Activated CD8-positive, alpha-beta memory T cell treated with anti-CD3 and anti-CD28 coated beads, Interleukin-2, amount 10 ng/mL, durations not matched to agents 7 days and 5 days (primary cell): ENCODE results near the gene ZNF576. TPM values are rescaled to one million over a fixed set of nuclear protein-coding genes. Genes with fewer than 3 reads are reported as not detected.
"Not testable (repeated sequence)": the region's sequence is repeated elsewhere in the genome, so short reads cannot be mapped to it uniquely, and the experiment has no call there.

Source experiments
- ATAC-seq: fragments of 150-1000 bp; cut with Tn5 transposase; one replicate; pipeline ENCODE4 v1.10.0; 2021; ENCODE audit warnings: moderate library complexity
- CTCF ChIA-PET: fragments of 350-600 bp; sonication (Branson Sonifier 250); formaldehyde crosslinking; loops from one replicate; lab custom pipeline; 2021; ENCODE audit warnings: antibody characterized with exemption; lab: Charles Lee
- DNase-seq: peaks from one replicate; pipeline ENCODE4 v3.0.0-alpha.2; 2020
- H3K27ac Mint-ChIP-seq: one replicate; pipeline ENCODE4 v1.8.0; 2021; ENCODE audit warnings: mild to moderate bottlenecking, mixed read lengths
- H3K27me3 Mint-ChIP-seq: one replicate; pipeline ENCODE4 v1.8.0; 2021; ENCODE audit warnings: mixed read lengths
- H3K36me3 Mint-ChIP-seq: one replicate; pipeline ENCODE4 v1.8.0; 2021; ENCODE audit warnings: mild to moderate bottlenecking, mixed read lengths
- H3K4me1 Mint-ChIP-seq: one replicate; pipeline ENCODE4 v1.8.0; 2021; ENCODE audit warnings: mixed read lengths
- H3K4me3 Mint-ChIP-seq: one replicate; pipeline ENCODE4 v1.8.0; 2021; ENCODE audit warnings: mild to moderate bottlenecking, moderate library complexity, mixed read lengths
- H3K9me3 Mint-ChIP-seq: one replicate; pipeline ENCODE4 v1.8.0; 2022; ENCODE audit warnings: low read depth, mixed read lengths
- total RNA-seq, 2 experiments: library from RNA; stranded (reverse); gene quantifications; one replicate each; pipeline ENCODE4 v1.2.3, GENCODE V29; 2021

The ZNF576 gene
- total RNA-seq, 2 experiments from 2014 or later, result 18.6 to 21.3 TPM

DNA sequence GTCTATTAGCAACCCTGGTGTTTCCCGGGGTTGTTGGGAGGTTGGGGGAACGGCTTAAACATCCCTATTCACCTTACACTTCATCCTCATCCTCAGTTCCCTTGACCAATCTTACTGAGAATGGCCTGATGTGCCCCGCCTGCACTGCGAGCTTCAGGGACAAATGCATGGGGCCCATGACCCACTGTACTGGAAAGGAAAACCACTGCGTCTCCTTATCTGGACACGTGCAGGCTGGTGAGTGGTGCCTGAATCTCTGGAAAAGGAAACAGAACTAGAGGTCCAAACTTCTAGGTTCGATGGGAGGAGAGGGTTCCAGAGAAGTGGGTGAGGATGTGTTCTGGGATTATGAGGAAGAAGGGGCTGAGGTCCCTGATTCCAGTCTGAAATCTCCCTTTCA is 14.9 kb upstream of the ZNF576 start:
- CTCF ChIA-PET, result interaction anchor here (1.5 to 7.9 kb wide), 4 partner anchors 13 to 45 kb away, joined by 3 to 53 read pairs (median 15); partner anchors contain the start of gene IRGQ
- peak overlapping the region; percentile 82 for H3K4me3 Mint-ChIP-seq
- peaks cover 58% of the 10 kb centered on the region for H3K4me1 Mint-ChIP-seq
- ATAC-seq (no peak), DNase-seq (no peak)
- H3K36me3 Mint-ChIP-seq, result peaks cover 15% of the 10 kb centered on the region
- peak overlapping the region; percentile 89 for H3K27ac Mint-ChIP-seq
- H3K27me3 Mint-ChIP-seq, result no peaks in the 10 kb centered on the region
- H3K9me3 Mint-ChIP-seq, result no peaks in the 10 kb centered on the region

DNA sequence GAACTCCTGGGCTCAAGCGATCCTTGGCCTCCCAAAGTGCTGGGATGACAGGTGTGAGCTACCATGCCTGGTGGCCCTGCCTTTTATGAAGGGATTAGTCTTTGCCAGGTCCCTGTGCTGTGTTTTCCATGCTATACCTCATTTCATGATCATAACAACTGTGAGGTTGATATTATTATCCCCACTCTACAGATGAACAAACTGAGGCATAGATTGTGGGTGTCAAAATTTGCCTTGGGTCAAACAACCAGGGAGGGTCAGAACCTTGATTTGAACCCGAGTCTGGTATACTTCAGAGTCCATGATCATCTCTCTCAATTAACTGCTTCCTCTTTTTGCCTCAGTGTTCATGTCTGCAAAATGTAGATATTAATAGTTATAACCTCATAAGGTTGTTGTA is 13.9 kb upstream of the ZNF576 start:
- no peak for ATAC-seq
- peaks cover 51% of the 10 kb centered on the region for H3K4me1 Mint-ChIP-seq
- H3K4me3 Mint-ChIP-seq, result no peak overlapping the region
- peaks cover 17% of the 10 kb centered on the region for H3K36me3 Mint-ChIP-seq
- no peak for DNase-seq
- no peaks in the 10 kb centered on the region for H3K27me3 Mint-ChIP-seq
- peak overlapping the region; percentile 89 for H3K27ac Mint-ChIP-seq
- no peaks in the 10 kb centered on the region for H3K9me3 Mint-ChIP-seq
- CTCF ChIA-PET, result interaction anchor here (1.0 to 7.9 kb wide), 3 partner anchors 9 to 28 kb away, joined by 4 to 53 read pairs (median 20); partner anchors contain the start of gene IRGQ

DNA sequence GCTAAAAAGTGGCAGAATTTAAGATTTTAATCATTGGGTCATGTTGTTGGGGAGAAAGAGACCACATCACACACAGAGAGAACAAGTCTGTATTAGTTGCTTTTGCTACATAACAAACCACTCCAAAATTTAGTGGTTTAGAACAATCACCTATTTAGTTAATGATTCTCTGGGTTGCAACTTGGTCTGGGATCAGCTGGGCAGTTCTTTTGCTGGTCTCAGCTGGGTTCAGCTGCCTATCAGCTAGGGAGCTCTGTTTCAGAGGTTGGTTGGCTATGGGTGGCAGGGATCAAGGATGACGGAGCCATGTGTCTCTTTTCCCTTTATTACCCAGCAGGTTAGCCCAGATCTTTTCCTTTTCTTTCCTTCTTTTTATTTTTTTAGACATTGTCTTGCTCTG is 11.9 kb upstream of the ZNF576 start:
- H3K36me3 Mint-ChIP-seq, result peaks cover 18% of the 10 kb centered on the region
- H3K9me3 Mint-ChIP-seq, result no peaks in the 10 kb centered on the region
- DNase-seq (no peak), ATAC-seq (no peak)
- CTCF ChIA-PET, result interaction anchor here (0.8 to 7.9 kb wide), 7 partner anchors 10 to 138 kb away, joined by 3 to 53 read pairs (median 4); partner anchors contain the start of gene IRGQ
- H3K4me1 Mint-ChIP-seq, result peaks cover 45% of the 10 kb centered on the region
- H3K27me3 Mint-ChIP-seq, result no peaks in the 10 kb centered on the region
- H3K27ac Mint-ChIP-seq, result peak overlapping the region; percentile 83
- H3K4me3 Mint-ChIP-seq, result no peak overlapping the region

DNA sequence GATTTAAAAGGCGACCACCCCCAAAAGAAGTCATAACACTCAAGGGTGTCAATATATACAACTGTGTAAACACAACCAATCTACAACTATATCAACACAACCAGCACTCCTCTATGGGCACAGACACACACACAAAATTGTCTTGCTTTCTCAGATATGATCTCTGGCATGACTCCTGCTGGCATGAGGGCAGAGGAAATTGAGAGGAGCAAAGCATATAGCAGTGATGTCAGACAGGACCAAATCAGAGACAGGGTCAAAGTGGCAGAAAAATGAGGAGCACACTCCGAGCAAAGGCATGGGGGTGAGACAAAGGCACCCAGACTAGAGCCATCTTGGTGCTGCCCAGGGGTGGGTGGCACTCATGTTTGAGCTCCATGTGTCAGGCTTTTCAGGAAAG is 10.0 kb upstream of the ZNF576 start:
- H3K9me3 Mint-ChIP-seq, result no peaks in the 10 kb centered on the region
- CTCF ChIA-PET, result interaction anchor here (7.9 kb wide), 1 partner anchor 9 kb away, joined by 53 read pairs; the partner anchor contains the start of gene IRGQ
- no peak for DNase-seq
- H3K27me3 Mint-ChIP-seq, result no peaks in the 10 kb centered on the region
- H3K4me3 Mint-ChIP-seq, result no peak overlapping the region
- H3K4me1 Mint-ChIP-seq, result peaks cover 40% of the 10 kb centered on the region
- H3K36me3 Mint-ChIP-seq, result peaks cover 21% of the 10 kb centered on the region
- H3K27ac Mint-ChIP-seq, result no peak overlapping the region
- ATAC-seq, result no peak

DNA sequence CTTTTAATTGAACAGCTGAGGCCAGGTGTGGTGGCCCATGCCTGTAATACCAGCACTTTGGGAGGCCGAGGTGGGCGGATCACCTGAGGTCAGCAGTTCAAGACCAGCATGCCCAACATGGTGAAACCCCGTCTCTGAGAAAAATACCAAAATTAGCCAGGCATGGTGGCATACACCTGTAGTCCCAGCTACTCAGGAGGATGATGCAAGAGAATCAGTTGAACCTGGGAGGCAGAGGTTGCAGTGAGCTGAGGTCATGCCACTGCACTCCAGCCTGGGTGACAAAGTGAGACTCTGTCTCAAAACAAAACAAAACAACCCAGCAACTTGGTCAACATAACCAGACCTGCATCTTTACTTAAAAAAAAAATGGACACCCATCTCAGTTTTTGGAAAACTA is 9.4 kb upstream of the ZNF576 start:
- H3K4me3 Mint-ChIP-seq, H3K27me3 Mint-ChIP-seq, DNase-seq, H3K27ac Mint-ChIP-seq, CTCF ChIA-PET, ATAC-seq, H3K9me3 Mint-ChIP-seq: not testable (repeated sequence)
- peaks cover 34% of the 10 kb centered on the region for H3K4me1 Mint-ChIP-seq
- peaks cover 21% of the 10 kb centered on the region for H3K36me3 Mint-ChIP-seq

DNA sequence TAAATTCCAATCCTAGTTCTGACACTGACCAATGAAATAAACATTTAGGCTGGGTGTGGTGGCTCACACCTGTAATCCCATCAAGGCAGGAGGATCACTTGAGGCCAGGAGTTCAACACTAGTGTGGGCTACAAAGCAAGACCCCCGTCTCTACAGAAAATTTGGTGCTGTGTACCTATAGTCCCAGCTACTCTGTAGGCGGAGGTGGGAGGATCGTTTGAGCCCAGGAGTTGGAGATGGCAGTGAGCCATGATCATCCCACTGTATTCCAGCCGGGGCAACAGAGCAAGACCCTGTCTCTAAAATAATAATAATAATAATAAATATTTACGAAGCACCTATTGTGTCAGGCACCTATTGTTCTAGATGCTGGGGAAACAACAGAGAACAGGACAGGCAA is 7.1 kb upstream of the ZNF576 start:
- DNase-seq (no peak), ATAC-seq (no peak)
- no peak overlapping the region for H3K4me3 Mint-ChIP-seq
- H3K9me3 Mint-ChIP-seq, result no peaks in the 10 kb centered on the region
- H3K27me3 Mint-ChIP-seq, result no peaks in the 10 kb centered on the region
- H3K4me1 Mint-ChIP-seq, result peaks cover 25% of the 10 kb centered on the region
- peak overlapping the region; percentile 72 for H3K27ac Mint-ChIP-seq
- CTCF ChIA-PET, result interaction anchor here (0.7 to 2.7 kb wide), 3 partner anchors 30 to 142 kb away, joined by 3 to 14 read pairs (median 11); no protein-coding TSS in a partner anchor
- H3K36me3 Mint-ChIP-seq, result peaks cover 24% of the 10 kb centered on the region

DNA sequence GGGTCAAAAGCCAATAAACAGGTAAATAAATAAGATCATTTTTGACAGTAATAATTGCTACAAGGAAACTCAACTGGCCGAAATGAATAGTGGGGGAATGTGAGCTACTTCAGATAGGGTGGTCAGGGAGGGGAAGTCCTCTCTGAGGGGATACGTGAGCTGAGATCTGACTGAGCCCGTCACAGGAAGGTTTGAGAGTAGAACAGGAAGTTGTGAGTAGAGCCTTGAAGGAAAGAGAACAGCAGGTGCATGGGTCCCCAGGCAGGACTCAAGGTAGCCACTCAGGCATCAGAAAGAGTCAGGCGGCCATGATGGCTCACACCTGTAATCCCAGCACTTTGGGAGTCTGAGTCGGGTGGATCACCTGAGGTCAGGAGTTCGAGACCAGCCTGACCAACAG is 6.7 kb upstream of the ZNF576 start:
- Mint-ChIP-seq H3K4me1 (peaks cover 26% of the 10 kb centered on the region), H3K27me3 (no peaks in the 10 kb centered on the region), H3K4me3 (no peak overlapping the region), H3K27ac (peak overlapping the region; percentile 72), H3K36me3 (peaks cover 21% of the 10 kb centered on the region), H3K9me3 (no peaks in the 10 kb centered on the region)
- CTCF ChIA-PET, result interaction anchor here (0.7 to 2.7 kb wide), 3 partner anchors 31 to 143 kb away, joined by 3 to 14 read pairs (median 11); no protein-coding TSS in a partner anchor
- DNase-seq (no peak), ATAC-seq (no peak)

DNA sequence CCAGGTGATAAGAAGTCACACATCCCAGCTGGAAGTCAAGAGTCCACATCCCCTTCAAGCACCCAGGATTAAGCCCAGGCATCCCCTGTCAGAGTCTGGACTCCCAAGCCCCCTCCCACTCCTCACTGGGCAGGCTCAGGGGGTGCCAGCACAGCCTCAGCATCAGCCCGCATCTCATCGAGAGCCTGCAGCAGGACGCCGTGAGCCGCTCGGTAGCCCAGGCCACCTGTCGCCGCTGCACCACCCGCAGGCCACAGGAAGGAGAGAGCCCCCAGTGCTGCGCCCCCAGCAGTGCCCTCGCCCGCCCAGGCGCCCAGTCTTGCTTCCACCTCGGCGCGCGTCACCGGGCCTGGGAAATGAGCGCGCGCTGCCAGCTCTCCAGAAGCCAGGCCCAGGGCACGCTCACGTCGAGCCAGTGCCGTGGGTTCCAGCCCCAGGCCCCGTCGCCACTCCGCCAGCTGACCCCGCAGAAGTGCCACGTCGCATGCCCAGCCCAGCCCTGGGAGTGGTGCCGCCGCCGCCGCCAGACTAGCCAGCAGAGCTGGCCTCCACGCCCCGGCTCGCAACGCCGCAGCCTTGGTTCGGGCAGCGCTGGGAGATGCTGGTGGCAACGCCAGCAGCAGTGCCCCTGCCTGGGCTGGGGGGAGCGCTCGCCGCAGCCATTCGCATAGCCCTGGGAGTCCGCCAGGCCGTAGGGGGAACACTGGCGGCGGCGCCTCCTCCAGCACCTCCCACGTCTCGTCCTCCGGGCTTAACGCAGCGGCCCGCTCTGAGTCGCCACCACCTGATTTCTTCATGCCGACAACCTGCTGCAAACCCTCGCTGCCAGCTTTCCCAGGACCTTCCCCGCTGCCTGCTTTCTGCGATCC is 4.3 kb upstream of the ZNF576 start:
- no peak overlapping the region for H3K27ac Mint-ChIP-seq
- H3K4me3 Mint-ChIP-seq, result no peak overlapping the region
- peaks cover 26% of the 10 kb centered on the region for H3K4me1 Mint-ChIP-seq

DNA sequence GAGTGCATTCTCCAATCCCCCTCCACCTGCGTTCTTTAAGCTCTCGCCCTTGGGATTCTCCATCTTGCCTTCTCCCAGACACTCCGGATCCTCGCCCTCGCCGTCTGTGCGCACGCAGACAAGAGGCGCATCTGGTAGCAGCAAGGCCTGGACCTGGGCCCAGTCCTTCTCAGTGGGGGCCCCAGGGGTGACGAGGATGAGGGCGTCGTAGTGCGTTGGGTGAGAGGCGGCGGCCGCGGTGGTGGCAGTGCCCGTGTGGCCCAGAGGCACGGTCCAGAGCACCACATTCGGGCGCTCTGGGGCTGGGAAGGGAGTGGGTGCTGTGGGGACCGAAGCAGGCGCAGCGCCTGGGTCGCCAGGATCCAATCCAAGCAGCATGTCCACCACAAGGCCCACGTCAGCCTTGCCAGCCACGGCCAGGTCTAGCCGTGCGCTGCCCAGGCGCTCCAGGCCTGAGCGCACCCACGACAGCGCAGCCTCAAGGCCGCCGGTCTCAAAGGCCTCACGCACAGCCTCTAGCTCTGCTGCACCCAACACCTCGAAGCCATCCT is 3.5 kb upstream of the ZNF576 start:
- Mint-ChIP-seq H3K27me3 (no peaks in the 10 kb centered on the region), H3K9me3 (no peaks in the 10 kb centered on the region), H3K4me1 (peaks cover 33% of the 10 kb centered on the region), H3K4me3 (no peak overlapping the region), H3K27ac (no peak overlapping the region), H3K36me3 (peaks cover 11% of the 10 kb centered on the region)
- ATAC-seq (no peak), DNase-seq (no peak)
- CTCF ChIA-PET, result interaction anchor here (2.9 to 6.4 kb wide), 5 partner anchors 18 to 75 kb away, joined by 9 to 173 read pairs (median 23); partner anchors contain the start of genes PINLYP and XRCC1

More for the DNA sequence above, 4.3 kb upstream of the ZNF576 start:
- H3K27me3 Mint-ChIP-seq, result no peaks in the 10 kb centered on the region
- peaks cover 11% of the 10 kb centered on the region for H3K36me3 Mint-ChIP-seq
- no peak for ATAC-seq
- no peak for DNase-seq
- no peaks in the 10 kb centered on the region for H3K9me3 Mint-ChIP-seq
- CTCF ChIA-PET, result interaction anchor here (0.9 to 6.4 kb wide), 2 partner anchors 10 to 36 kb away, joined by 4 to 173 read pairs; no protein-coding TSS in a partner anchor

DNA sequence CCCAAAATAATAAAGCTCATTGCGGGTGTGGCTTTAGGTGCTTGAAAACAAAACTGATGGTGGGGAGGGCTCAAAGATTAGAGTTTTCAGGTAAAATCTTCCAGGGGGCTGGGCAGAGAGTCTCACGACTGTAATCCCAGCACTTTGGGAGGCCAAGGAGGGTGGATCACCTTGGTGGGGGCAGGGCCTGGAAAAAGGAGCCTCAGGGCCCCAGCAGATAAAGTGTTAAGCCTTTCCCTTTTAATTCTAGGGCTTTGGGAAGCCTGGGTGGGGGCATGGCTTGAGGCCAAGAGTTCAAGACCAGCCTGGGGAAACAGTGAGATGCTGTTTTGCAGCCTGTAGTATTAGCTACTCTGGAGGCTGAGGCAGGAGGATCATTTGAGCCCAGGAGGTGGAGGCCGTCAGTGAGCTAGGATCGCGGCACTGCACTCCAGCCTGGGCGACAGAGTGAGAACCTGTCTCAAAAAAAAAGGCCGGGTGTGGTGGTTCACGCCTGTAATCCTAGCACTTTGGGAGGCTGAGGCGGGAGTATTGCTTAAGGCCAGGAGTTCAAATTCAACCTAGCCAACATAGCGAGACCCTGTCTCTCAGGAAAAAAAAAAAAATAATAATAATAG is 2.2 kb upstream of the ZNF576 start:
- no peak for DNase-seq
- peaks cover 37% of the 10 kb centered on the region for H3K4me1 Mint-ChIP-seq
- H3K27me3 Mint-ChIP-seq, result no peaks in the 10 kb centered on the region
- peak overlapping the region; percentile 63 for H3K27ac Mint-ChIP-seq
- ATAC-seq, result no peak
- CTCF ChIA-PET, result interaction anchor here (0.7 to 6.4 kb wide), 34 partner anchors 12 to 216 kb away, joined by 3 to 173 read pairs (median 5); partner anchors contain the start of genes ETHE1, PHLDB3, PINLYP and XRCC1
- H3K36me3 Mint-ChIP-seq, result peaks cover 9% of the 10 kb centered on the region
- H3K4me3 Mint-ChIP-seq, result peak overlapping the region; percentile 39
- H3K9me3 Mint-ChIP-seq, result no peaks in the 10 kb centered on the region

DNA sequence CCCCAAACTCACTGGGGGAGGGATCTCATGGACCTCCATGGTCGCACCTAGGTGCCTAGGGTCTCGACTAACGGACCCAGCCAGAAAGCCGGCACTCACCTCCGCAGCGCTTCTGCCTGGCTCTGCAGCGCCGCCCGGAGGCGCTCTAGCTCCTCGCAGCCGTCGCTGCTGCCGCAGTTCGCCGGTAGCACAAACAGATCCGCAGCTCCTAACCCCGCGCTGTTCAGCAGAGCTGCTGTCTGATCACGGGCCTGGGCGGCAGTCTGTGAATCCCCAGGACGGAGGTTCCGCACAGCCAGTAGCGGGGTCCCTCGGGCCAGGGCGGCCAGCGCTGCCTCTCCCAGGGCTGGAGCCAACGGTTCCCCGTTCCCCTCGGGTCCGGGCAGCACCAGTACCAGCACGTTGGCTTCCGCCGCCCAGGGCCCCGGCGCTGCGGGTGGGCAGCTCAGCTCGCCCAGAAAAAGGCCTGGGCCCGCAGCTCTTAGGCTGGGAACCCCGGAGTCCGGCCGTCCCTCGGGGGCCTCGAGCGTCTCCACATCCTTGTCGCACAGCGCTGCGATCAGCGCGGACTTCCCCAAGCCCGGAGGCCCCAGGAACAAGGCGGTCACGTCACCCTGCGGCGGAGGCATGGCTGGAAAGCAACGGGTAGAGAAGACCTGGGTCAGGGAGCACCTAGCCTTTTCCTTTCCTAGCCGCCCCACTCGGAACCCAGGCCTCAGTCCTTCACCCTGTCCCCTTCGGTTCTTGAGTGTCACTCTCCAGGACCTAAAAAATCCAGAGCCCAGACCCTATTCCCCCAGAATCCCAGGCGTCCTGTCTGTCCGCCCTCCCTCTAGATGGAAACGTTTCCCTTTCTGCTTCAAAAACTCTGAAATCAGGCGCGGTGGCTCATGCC is 1.4 kb upstream of the ZNF576 start:
- Mint-ChIP-seq H3K4me1 (peaks cover 33% of the 10 kb centered on the region), H3K27me3 (no peaks in the 10 kb centered on the region), H3K4me3 (peak overlapping the region; percentile 94), H3K36me3 (peaks cover 6% of the 10 kb centered on the region), H3K9me3 (no peaks in the 10 kb centered on the region), H3K27ac (peak overlapping the region; percentile 90)
- ATAC-seq, result peak; percentile 52
- CTCF ChIA-PET, result interaction anchor here (0.8 to 6.4 kb wide), 34 partner anchors 12 to 215 kb away, joined by 3 to 173 read pairs (median 5); partner anchors contain the start of genes ETHE1, PHLDB3, PINLYP and XRCC1
- DNase-seq, result peak; percentile 83

DNA sequence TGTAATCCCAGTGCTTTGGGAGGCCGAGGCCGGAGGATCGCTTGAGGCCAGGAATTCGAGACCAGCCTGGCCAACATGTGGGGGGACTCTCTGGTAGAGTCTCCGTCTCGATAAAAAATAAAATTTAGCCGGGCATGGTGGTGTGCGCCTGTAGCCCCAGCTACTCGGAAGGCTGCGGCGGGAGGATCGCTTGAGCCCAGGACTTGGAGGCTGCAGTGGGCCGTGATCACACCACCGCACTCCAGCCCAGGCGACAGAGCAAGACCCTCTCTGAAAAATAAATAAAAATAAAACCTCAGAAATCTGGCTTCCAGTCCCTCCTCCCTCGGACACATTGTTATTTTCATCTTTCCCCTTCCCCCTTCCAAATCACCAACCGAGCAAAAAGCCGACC is 793 bp upstream of the ZNF576 start:
- no peak for DNase-seq
- H3K27ac Mint-ChIP-seq, result peak overlapping the region; percentile 90
- peaks cover 6% of the 10 kb centered on the region for H3K36me3 Mint-ChIP-seq
- CTCF ChIA-PET, result interaction anchor here (1.0 to 6.4 kb wide), 20 partner anchors 13 to 214 kb away, joined by 3 to 173 read pairs (median 14); partner anchors contain the start of genes ETHE1, PHLDB3, PINLYP and XRCC1
- ATAC-seq, result peak; percentile 20
- no peaks in the 10 kb centered on the region for H3K27me3 Mint-ChIP-seq
- H3K4me3 Mint-ChIP-seq, result peak overlapping the region; percentile 94
- H3K4me1 Mint-ChIP-seq, result peaks cover 29% of the 10 kb centered on the region
- no peaks in the 10 kb centered on the region for H3K9me3 Mint-ChIP-seq
